HepG2 (cell line): Measurements from ENCODE around the gene MAP3K20. TPM values are rescaled to one million over a fixed set of nuclear protein-coding genes. Genes with fewer than 3 reads are reported as not detected.

Experiments
- ATAC-seq: fragments of 200-7000 bp; cut with Tn5 transposase; 3 replicates; pipeline ENCODE4 v1.9.1; 2020; ENCODE audit warnings: mild to moderate bottlenecking, moderate library complexity
- BruUV-seq: library from RNA; stranded (reverse); fragments of 400-500 nt; replicated peaks from 2 replicates; lab custom pipeline; 2021; lab: Mats Ljungman, UMichigan
- CTCF ChIA-PET: fragments of 300-600 bp; formaldehyde crosslinking; extraction: SDS; loops from one replicate; lab custom pipeline; 2021; ENCODE audit warnings: low total read pairs, inconsistent platforms, low intra/inter-chr PET ratio; lab: Yijun Ruan, JAX
- POLR2A ChIA-PET: fragments of 350-600 bp; sonication (Branson Sonifier 250); formaldehyde crosslinking; loops from one replicate; lab custom pipeline; 2020; ENCODE audit warnings: antibody characterized with exemption, inconsistent platforms; lab: Yijun Ruan, JAX
- DNase-seq: peaks from one replicate; pipeline ENCODE4 v3.0.0-alpha.2; 2015; ENCODE audit warnings: low spot score
- FAIRE-seq: peaks from 3 replicates; lab custom pipeline; 2011; peaks lifted over from hg19 to GRCh38; lab: Jason Lieb, UNC
- H2AFZ ChIP-seq: one replicate; pipeline ENCODE4 v1.6.1; 2011; ENCODE audit warnings: low read length, inconsistent platforms
- H3K27ac ChIP-seq: fragments of 300-600 bp; 3 replicates; pipeline ENCODE4 v1.8.0; 2011; ENCODE audit warnings: mixed run types, mild to moderate bottlenecking, mixed read lengths, low read length, inconsistent platforms; ENCODE audit not compliant: insufficient read depth; ENCODE audit errors: extremely low read length
- H3K27me3 ChIP-seq, 2 experiments: fragments of 200-600 bp in 1 of 2; 2 replicates in 1 of 2; 3 replicates in 1 of 2; pipeline versions ENCODE4 v1.6.0 to v1.8.0; 2011; ENCODE audit warnings: low read length in 2 of 2, mild to moderate bottlenecking in 2 of 2, moderate library complexity in 2 of 2, inconsistent platforms in 1 of 2; ENCODE audit not compliant: insufficient read depth in 2 of 2, control insufficient read depth in 1 of 2
- H3K36me3 ChIP-seq, 2 experiments: fragments of 200-600 bp in 1 of 2; replicated peaks in 1 of 2; 2 replicates in 1 of 2; 3 replicates in 1 of 2; pipeline versions ENCODE4 v1.5.1 to v1.8.0; 2011; ENCODE audit warnings: low read length in 2 of 2, inconsistent platforms in 1 of 2; ENCODE audit not compliant: insufficient read depth in 2 of 2, control insufficient read depth in 1 of 2
- H3K4me1 ChIP-seq: 2 replicates; pipeline ENCODE4 v1.5.1; 2012; ENCODE audit warnings: low read length, inconsistent platforms; ENCODE audit not compliant: insufficient read depth
- H3K4me2 ChIP-seq: 2 replicates; pipeline ENCODE4 v1.6.0; 2011; ENCODE audit warnings: low read depth, low read length, inconsistent platforms
- H3K4me3 ChIP-seq, 3 experiments: fragments of 200-600 bp in 1 of 3; sonication (generic), shearing (Covaris generic) in 1 of 3; replicated peaks in 1 of 3; 2 replicates each; pipeline ENCODE4 v1.5.1; 2011 to 2016; ENCODE audit warnings: low read length in 3 of 3, inconsistent platforms in 2 of 3, low read depth in 2 of 3, mild to moderate bottlenecking in 2 of 3, control low read depth in 1 of 3, mixed read lengths in 1 of 3; ENCODE audit not compliant: insufficient read depth in 1 of 3
- H3K79me2 ChIP-seq: one replicate; pipeline ENCODE4 v1.6.1; 2011; ENCODE audit warnings: low read length, inconsistent platforms; ENCODE audit not compliant: insufficient read depth
- H3K9ac ChIP-seq: 2 replicates; pipeline ENCODE4 v1.6.0; 2011; ENCODE audit warnings: mild to moderate bottlenecking, low read depth, low read length, inconsistent platforms; ENCODE audit not compliant: insufficient read depth
- H3K9me3 ChIP-seq: 2 replicates; pipeline ENCODE4 v1.5.1; 2012; ENCODE audit warnings: mild to moderate bottlenecking, low read length
- H4K20me1 ChIP-seq: 2 replicates; pipeline ENCODE4 v1.6.0; 2011; ENCODE audit warnings: inconsistent platforms, mild to moderate bottlenecking, low read length, moderate library complexity; ENCODE audit not compliant: insufficient read depth
- ATF1 ChIP-seq: IDR thresholded peaks from 2 replicates; pipeline ENCODE4 v1.6.1; 2016; ENCODE audit warnings: mild to moderate bottlenecking, control low read depth
- ATM ChIP-seq: fragments of 450-650 bp; IDR thresholded peaks from 2 replicates; pipeline ENCODE4 v1.7.1; 2017; ENCODE audit warnings: mild to moderate bottlenecking, borderline replicate concordance
- CHCHD3 ChIP-seq: sonication (generic); formaldehyde crosslinking; IDR thresholded peaks from 2 replicates; pipeline ENCODE4 v1.8.0; 2022; ENCODE audit warnings: mild to moderate bottlenecking, missing genetic modification reagents, moderate library complexity
- ERF ChIP-seq: IDR thresholded peaks from 2 replicates; pipeline ENCODE4 v1.6.1; 2018; ENCODE audit warnings: missing biosample characterization, missing genetic modification reagents
- NFYB ChIP-seq: sonication (generic); formaldehyde crosslinking; IDR thresholded peaks from 2 replicates; pipeline ENCODE4 v1.4.0; 2020; ENCODE audit warnings: missing genetic modification reagents
- PPARG ChIP-seq: conservative IDR thresholded peaks from 2 replicates; pipeline ENCODE4 v1.6.1; 2016; ENCODE audit warnings: missing biosample characterization, missing genetic modification reagents
- SRSF4 ChIP-seq: fragments of 200-400 bp; formaldehyde crosslinking; IDR thresholded peaks from one replicate; pipeline ENCODE4 v1.6.1; 2018; ENCODE audit warnings: mild to moderate bottlenecking, low read depth, low read length, moderate library complexity; ENCODE audit not compliant: poor library complexity, severe bottlenecking
- TGIF2 ChIP-seq: IDR thresholded peaks from 2 replicates; pipeline ENCODE4 v1.6.1; 2016; ENCODE audit warnings: control low read depth, missing compliant biosample characterization
- YEATS2 ChIP-seq: sonication (generic); formaldehyde crosslinking; IDR thresholded peaks from 2 replicates; pipeline ENCODE4 v1.4.0; 2020; ENCODE audit warnings: missing genetic modification reagents, borderline replicate concordance
- ZFY ChIP-seq: sonication (generic); formaldehyde crosslinking; IDR thresholded peaks from 2 replicates; pipeline ENCODE4 v1.4.0; 2020; ENCODE audit warnings: missing genetic modification reagents
- ZNF205 ChIP-seq: IDR thresholded peaks from 2 replicates; pipeline ENCODE4 v1.6.1; 2018; ENCODE audit warnings: missing biosample characterization, missing genetic modification reagents
- ZNF432 ChIP-seq: sonication (generic); formaldehyde crosslinking; IDR thresholded peaks from 2 replicates; pipeline ENCODE4 v1.5.0; 2020; ENCODE audit warnings: missing genetic modification reagents, mild to moderate bottlenecking, borderline replicate concordance
- ZNF569 ChIP-seq: sonication (generic); formaldehyde crosslinking; IDR thresholded peaks from 2 replicates; pipeline ENCODE4 v1.5.0; 2020; ENCODE audit warnings: mild to moderate bottlenecking, missing genetic modification reagents, moderate library complexity, borderline replicate concordance
- WGBS: methylation state at CpG from one replicate; pipeline ENCODE4 v1.1.6; 2017; ENCODE audit warnings: low lambda C conversion rate; 5-methylcytosine and 5-hydroxymethylcytosine counted together
- in situ Hi-C: cut with HindIII; loops from 2 replicates; pipeline ENCODE4 v1.10.0; 2017; ENCODE audit warnings: low pct_unique_long_range_greater_than_20kb; ENCODE audit not compliant: extremely low pct_ligation_motif_present
- intact Hi-C: fragments of 100-400 bp; cut with micrococcal nuclease; formaldehyde crosslinking; loops from one replicate; pipeline ENCODE4 v1.10.0; 2022; ENCODE audit not compliant: unreplicated experiment
- polyA plus RNA-seq, 8 experiments: library from polyadenylated mRNA; depleted of rRNA in 3 of 8; stranded (reverse) in 7 of 8; unstranded in 1 of 8; fragments of >200 nt; fragmentation: Illumina TruSeq in 4 of 8; extraction: Trizol in 4 of 8; gene quantifications; 2 replicates each; pipeline versions ENCODE4 v1.2.1 to v1.2.3, GENCODE V29; 2011 to 2016; ENCODE audit warnings: low read depth in 4 of 8, missing spikeins in 1 of 8, mixed read lengths in 1 of 8; ENCODE audit not compliant: insufficient read depth in 1 of 8
- total RNA-seq, 5 experiments: library from RNA; depleted of rRNA; stranded (reverse); fragments of >200 nt; fragmentation: Illumina TruSeq; extraction: Trizol; gene quantifications; 2 replicates each; pipeline ENCODE4 v1.2.3, GENCODE V29; 2016; ENCODE audit warnings: low read depth in 1 of 5
- TF ChIP-seq, protein P1 (sequence below): sonication (generic); formaldehyde crosslinking; IDR thresholded peaks from 2 replicates; pipeline ENCODE4 v1.4.0; 2020; ENCODE audit warnings: missing genetic modification reagents
- TF ChIP-seq, protein P2 (sequence below): IDR thresholded peaks from 2 replicates; pipeline ENCODE4 v1.6.1; 2016; ENCODE audit warnings: mild to moderate bottlenecking, missing biosample characterization, missing genetic modification reagents
- TF ChIP-seq, protein P3 (sequence below): sonication (generic); formaldehyde crosslinking; IDR thresholded peaks from 2 replicates; pipeline ENCODE4 v1.8.1; 2023; ENCODE audit warnings: mild to moderate bottlenecking, moderate library complexity, missing genetic modification reagents
- TF ChIP-seq, protein P4 (sequence below): sonication (generic); formaldehyde crosslinking; IDR thresholded peaks from 2 replicates; pipeline ENCODE4 v1.5.0; 2020; ENCODE audit warnings: missing genetic modification reagents

MAP3K20 gene
- total and polyA plus RNA-seq, 2 of the 13 experiments (the other 11 are each of a cell fraction or from before 2014, with no cell fraction given): 5.2 to 13.5 TPM

DNA sequence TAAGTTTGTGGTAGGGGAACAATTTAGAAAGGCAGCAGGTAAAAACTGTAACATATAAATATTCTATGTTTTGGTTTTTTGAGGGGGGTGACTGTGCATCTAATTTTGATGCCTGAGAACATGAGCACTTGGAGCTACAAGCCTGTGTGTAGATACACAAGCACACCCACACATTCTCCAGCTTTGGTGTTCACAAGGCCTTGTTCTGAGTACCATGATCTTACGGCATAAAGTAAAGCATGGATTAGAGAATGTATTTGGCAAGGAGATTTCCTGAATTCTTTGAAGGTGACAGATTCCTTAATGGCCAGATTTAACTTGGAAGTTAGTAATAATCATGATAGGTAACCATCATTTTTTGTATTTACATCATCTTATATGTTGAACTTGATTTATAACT, 42.7 kb downstream of the MAP3K20 start (continued):
- TF ChIP-seq, protein P1, sequence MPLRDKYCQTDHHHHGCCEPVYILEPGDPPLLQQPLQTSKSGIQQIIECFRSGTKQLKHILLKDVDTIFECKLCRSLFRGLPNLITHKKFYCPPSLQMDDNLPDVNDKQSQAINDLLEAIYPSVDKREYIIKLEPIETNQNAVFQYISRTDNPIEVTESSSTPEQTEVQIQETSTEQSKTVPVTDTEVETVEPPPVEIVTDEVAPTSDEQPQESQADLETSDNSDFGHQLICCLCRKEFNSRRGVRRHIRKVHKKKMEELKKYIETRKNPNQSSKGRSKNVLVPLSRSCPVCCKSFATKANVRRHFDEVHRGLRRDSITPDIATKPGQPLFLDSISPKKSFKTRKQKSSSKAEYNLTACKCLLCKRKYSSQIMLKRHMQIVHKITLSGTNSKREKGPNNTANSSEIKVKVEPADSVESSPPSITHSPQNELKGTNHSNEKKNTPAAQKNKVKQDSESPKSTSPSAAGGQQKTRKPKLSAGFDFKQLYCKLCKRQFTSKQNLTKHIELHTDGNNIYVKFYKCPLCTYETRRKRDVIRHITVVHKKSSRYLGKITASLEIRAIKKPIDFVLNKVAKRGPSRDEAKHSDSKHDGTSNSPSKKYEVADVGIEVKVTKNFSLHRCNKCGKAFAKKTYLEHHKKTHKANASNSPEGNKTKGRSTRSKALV (CRISPR knock-in tag): no peak

DNA sequence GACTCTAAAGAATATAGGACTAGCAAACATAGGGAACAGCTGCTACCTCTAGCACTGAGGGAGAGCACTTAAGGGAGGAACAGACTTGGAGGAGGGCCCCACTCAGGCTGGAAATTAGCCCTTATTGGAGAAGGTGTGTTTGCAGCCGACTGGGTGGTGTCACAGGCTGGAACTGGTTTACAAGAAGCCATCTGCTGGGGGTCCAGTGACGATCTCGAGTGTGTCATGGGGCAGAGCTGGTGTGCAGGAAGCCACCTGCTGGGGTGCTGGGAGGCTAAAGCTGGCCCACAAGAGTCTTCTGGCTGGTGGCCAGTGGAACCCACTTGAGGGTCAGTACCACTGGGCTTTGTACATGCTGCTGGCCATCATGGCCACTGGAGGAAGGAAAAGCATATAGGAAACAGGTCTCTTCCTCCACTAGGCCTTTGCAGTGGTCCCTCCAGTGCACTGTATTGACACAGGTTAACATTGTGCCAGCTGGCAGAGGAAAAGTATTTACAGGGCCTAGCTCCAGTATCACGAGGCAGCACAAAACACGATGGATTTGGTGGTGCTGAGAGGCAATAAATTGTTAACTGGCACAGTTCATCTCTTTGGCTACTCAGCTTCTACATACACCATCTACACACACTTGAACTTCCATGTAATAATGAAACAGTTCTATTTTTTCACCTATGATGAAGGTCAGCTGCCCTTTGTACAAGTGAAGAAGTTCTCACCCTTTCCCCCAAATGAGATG, 43.6 kb downstream of the MAP3K20 start:
- no peaks in the 10 kb centered on the region for H3K36me3 ChIP-seq
- H3K4me3 ChIP-seq: no peak overlapping the region
- H3K79me2 ChIP-seq: no peaks in the 10 kb centered on the region
- no peak overlapping the region for H3K27ac ChIP-seq
- no peak overlapping the region for H3K4me2 ChIP-seq
- ChIA-PET POLR2A (no interaction called here), CTCF (no interaction called here)
- H3K9ac ChIP-seq: no peak overlapping the region
- 95% methylated on average over 5 of the region's 5 CpGs for WGBS
- in situ Hi-C loops (no loop called here), intact Hi-C loops (no loop called here)
- no peak for FAIRE-seq
- H3K4me1 ChIP-seq: no peaks in the 10 kb centered on the region
- no peaks in the 10 kb centered on the region for H4K20me1 ChIP-seq
- no peaks in the 10 kb centered on the region for H3K9me3 ChIP-seq
- H3K27me3 ChIP-seq: no peaks in the 10 kb centered on the region
- H2AFZ ChIP-seq: no peak overlapping the region
- no TSS peak for BruUV-seq
- DNase-seq: no peak
- no peak for ATAC-seq
- TF ChIP-seq ZNF205 (CRISPR knock-in tag): no peak
- no peak for TF ChIP-seq ZNF432 (CRISPR knock-in tag)
- TF ChIP-seq PPARG: no peak
- TF ChIP-seq SRSF4: no peak
- no peak for TF ChIP-seq TGIF2 (CRISPR knock-in tag)
- TF ChIP-seq, protein P2, sequence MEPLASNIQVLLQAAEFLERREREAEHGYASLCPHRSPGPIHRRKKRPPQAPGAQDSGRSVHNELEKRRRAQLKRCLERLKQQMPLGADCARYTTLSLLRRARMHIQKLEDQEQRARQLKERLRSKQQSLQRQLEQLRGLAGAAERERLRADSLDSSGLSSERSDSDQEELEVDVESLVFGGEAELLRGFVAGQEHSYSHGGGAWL (CRISPR knock-in tag): no peak
- no peak for TF ChIP-seq ATM
- no peak for TF ChIP-seq CHCHD3 (CRISPR knock-in tag)
- TF ChIP-seq ERF (CRISPR knock-in tag): no peak
- TF ChIP-seq ZNF569 (CRISPR knock-in tag): no peak
- TF ChIP-seq YEATS2: no peak
- TF ChIP-seq, protein P3, sequence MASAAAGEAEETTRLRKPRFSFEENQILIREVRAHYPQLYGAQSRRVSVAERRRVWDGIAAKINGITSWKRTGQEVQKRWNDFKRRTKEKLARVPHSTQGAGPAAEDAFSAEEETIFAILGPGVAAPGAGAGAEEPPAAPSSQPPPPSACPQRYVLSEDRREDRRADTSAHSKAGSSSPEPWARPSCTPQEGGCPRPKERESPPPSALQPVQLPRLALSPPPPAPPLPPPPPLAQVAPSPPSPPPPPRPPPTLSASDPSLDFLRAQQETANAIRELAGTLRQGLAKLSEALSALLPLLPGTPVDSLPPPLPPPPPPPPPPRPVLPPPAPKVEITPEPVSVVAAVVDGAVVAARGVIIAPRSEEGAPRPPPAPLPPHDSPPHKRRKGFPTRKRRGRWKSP: no peak
- TF ChIP-seq ZFY: no peak
- no peak for TF ChIP-seq ATF1
- TF ChIP-seq, protein P4, sequence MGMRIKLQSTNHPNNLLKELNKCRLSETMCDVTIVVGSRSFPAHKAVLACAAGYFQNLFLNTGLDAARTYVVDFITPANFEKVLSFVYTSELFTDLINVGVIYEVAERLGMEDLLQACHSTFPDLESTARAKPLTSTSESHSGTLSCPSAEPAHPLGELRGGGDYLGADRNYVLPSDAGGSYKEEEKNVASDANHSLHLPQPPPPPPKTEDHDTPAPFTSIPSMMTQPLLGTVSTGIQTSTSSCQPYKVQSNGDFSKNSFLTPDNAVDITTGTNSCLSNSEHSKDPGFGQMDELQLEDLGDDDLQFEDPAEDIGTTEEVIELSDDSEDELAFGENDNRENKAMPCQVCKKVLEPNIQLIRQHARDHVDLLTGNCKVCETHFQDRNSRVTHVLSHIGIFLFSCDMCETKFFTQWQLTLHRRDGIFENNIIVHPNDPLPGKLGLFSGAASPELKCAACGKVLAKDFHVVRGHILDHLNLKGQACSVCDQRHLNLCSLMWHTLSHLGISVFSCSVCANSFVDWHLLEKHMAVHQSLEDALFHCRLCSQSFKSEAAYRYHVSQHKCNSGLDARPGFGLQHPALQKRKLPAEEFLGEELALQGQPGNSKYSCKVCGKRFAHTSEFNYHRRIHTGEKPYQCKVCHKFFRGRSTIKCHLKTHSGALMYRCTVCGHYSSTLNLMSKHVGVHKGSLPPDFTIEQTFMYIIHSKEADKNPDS (CRISPR knock-in tag): no peak
- no peak for TF ChIP-seq NFYB (CRISPR knock-in tag)
